H1 (cell line): Measurements from ENCODE around the gene PUDP. TPM values are rescaled to one million over a fixed set of nuclear protein-coding genes. Genes with fewer than 3 reads are reported as not detected.

ENCODE experiments used
- CTCF ChIA-PET: fragments of 300-600 bp; sonication (Branson Sonifier 250); formaldehyde crosslinking; loops from one replicate; lab custom pipeline; 2021; ENCODE audit not compliant: partially characterized antibody; lab: Charles Lee
- POLR2A ChIA-PET: fragments of 300-600 bp; sonication (Branson Sonifier 250); formaldehyde crosslinking; loops from one replicate; lab custom pipeline; 2021; ENCODE audit warnings: inconsistent platforms; ENCODE audit not compliant: partially characterized antibody; lab: Charles Lee
- DNase-seq, 2 experiments: peaks; one replicate each; pipeline versions ENCODE4 v3.0.0 to v3.0.0-alpha.2; 2010 to 2022; ENCODE audit warnings: low spot score in 2 of 2, low read depth in 1 of 2, mixed read lengths in 1 of 2
- FAIRE-seq: peaks from 2 replicates; lab custom pipeline; 2011; peaks lifted over from hg19 to GRCh38; lab: Jason Lieb, UNC
- H2AFZ ChIP-seq: 2 replicates; pipeline ENCODE4 v1.8.1; 2012; ENCODE audit warnings: low read length, inconsistent platforms
- H2AK5ac ChIP-seq: 2 replicates; pipeline ENCODE4 v1.6.1; 2013; ENCODE audit warnings: low read depth, low read length
- H2BK120ac ChIP-seq: replicated peaks from 2 replicates; pipeline ENCODE3; 2013; ENCODE audit warnings: low read depth, low read length, inconsistent platforms
- H2BK12ac ChIP-seq: 2 replicates; pipeline ENCODE4 v1.6.1; 2013; ENCODE audit warnings: low read depth, low read length
- H2BK15ac ChIP-seq: 2 replicates; pipeline ENCODE4 v1.6.1; 2013; ENCODE audit warnings: low read length
- H2BK20ac ChIP-seq: 2 replicates; pipeline ENCODE4 v1.6.1; 2013; ENCODE audit warnings: low read length
- H2BK5ac ChIP-seq: 2 replicates; pipeline ENCODE4 v1.6.1; 2013; ENCODE audit warnings: low read depth, low read length
- H3K14ac ChIP-seq: 2 replicates; pipeline ENCODE4 v1.6.1; 2013; ENCODE audit warnings: inconsistent platforms; ENCODE audit not compliant: insufficient read length
- H3K18ac ChIP-seq: 2 replicates; pipeline ENCODE4 v1.6.1; 2013; ENCODE audit warnings: low read length; ENCODE audit errors: extremely low read depth
- H3K23ac ChIP-seq: 2 replicates; pipeline ENCODE4 v1.6.1; 2013; ENCODE audit warnings: inconsistent platforms; ENCODE audit not compliant: insufficient read length
- H3K23me2 ChIP-seq: 2 replicates; pipeline ENCODE4 v1.6.1; 2013; ENCODE audit warnings: low read depth, low read length
- H3K27ac ChIP-seq: 2 replicates; pipeline ENCODE4 v1.6.1; 2011; ENCODE audit warnings: low read depth, low read length, inconsistent platforms
- H3K27me3 ChIP-seq, 4 experiments: replicated peaks in 1 of 4; 1 replicate in 1 of 4; 2 replicates in 3 of 4; pipeline versions ENCODE4 v1.6.1 to v1.8.1; 2011 to 2013; ENCODE audit warnings: low read length in 3 of 4, mild to moderate bottlenecking in 3 of 4, inconsistent platforms in 2 of 4, mixed read lengths in 2 of 4, moderate library complexity in 1 of 4; ENCODE audit not compliant: control insufficient read depth in 3 of 4, insufficient read depth in 3 of 4; ENCODE audit errors: extremely low read depth in 1 of 4
- H3K36me3 ChIP-seq, 4 experiments: 2 replicates each; pipeline versions ENCODE4 v1.6.1 to v1.8.1; 2011 to 2013; ENCODE audit warnings: mild to moderate bottlenecking in 4 of 4, low read length in 3 of 4, moderate library complexity in 2 of 4, control low read depth in 1 of 4, inconsistent platforms in 1 of 4; ENCODE audit not compliant: insufficient read depth in 4 of 4, control insufficient read depth in 2 of 4
- H3K4ac ChIP-seq: replicated peaks from 2 replicates; pipeline ENCODE3; 2013; ENCODE audit warnings: low read length, low read depth, mixed read lengths, inconsistent platforms; ENCODE audit not compliant: insufficient read length
- H3K4me1 ChIP-seq, 4 experiments: replicated peaks in 1 of 4; 1 replicate in 1 of 4; 2 replicates in 3 of 4; pipeline versions ENCODE4 v1.6.1 to v1.8.1; 2011 to 2013; ENCODE audit warnings: low read length in 3 of 4, inconsistent platforms in 2 of 4, mixed read lengths in 1 of 4; ENCODE audit not compliant: insufficient read depth in 4 of 4, control insufficient read depth in 3 of 4
- H3K4me2 ChIP-seq, 2 experiments: 2 replicates each; pipeline versions ENCODE4 v1.6.1 to v1.8.1; 2011 to 2013; ENCODE audit warnings: low read depth in 2 of 2, low read length in 2 of 2, control low read depth in 1 of 2, inconsistent platforms in 1 of 2, mild to moderate bottlenecking in 1 of 2; ENCODE audit not compliant: insufficient read depth in 1 of 2
- H3K4me3 ChIP-seq, 4 experiments: fragments of 200-600, 300-600 bp in 1 of 4; sonication (generic), shearing (Covaris generic), sonication (Bioruptor Twin) in 1 of 4; 2 replicates each; pipeline versions ENCODE4 v1.5.1 to v1.8.1; 2011 to 2016; ENCODE audit warnings: low read length in 4 of 4, low read depth in 3 of 4, control low read depth in 2 of 4, inconsistent platforms in 2 of 4, mild to moderate bottlenecking in 2 of 4, mixed read lengths in 1 of 4, moderate library complexity in 1 of 4; ENCODE audit not compliant: insufficient read depth in 2 of 4; ENCODE audit errors: extremely low read depth in 1 of 4
- H3K56ac ChIP-seq: replicated peaks from 2 replicates; pipeline ENCODE3; 2013; ENCODE audit warnings: low read depth, mild to moderate bottlenecking, mixed read lengths, low read length, inconsistent platforms; ENCODE audit not compliant: insufficient read length
- H3K79me1 ChIP-seq: 2 replicates; pipeline ENCODE4 v1.6.1; 2013; ENCODE audit warnings: low read depth, low read length, control low read depth
- H3K79me2 ChIP-seq, 2 experiments: 2 replicates each; pipeline versions ENCODE4 v1.6.1 to v1.8.1; 2012 to 2013; ENCODE audit warnings: low read length in 2 of 2, mild to moderate bottlenecking in 2 of 2, inconsistent platforms in 1 of 2; ENCODE audit not compliant: insufficient read depth in 2 of 2, control insufficient read depth in 1 of 2
- H3K9ac ChIP-seq, 4 experiments: replicated peaks in 1 of 4; 1 replicate in 1 of 4; 2 replicates in 3 of 4; pipeline versions ENCODE4 v1.6.1 to v1.8.1; 2011 to 2013; ENCODE audit warnings: low read depth in 3 of 4, low read length in 3 of 4, control low read depth in 2 of 4, mild to moderate bottlenecking in 2 of 4, moderate library complexity in 2 of 4, inconsistent platforms in 1 of 4; ENCODE audit errors: extremely low read depth in 1 of 4
- H3K9me3 ChIP-seq, 2 experiments: 2 replicates each; pipeline versions ENCODE4 v1.6.1 to v1.8.1; 2012 to 2013; ENCODE audit warnings: mild to moderate bottlenecking in 2 of 2, moderate library complexity in 2 of 2, control low read depth in 1 of 2, inconsistent platforms in 1 of 2, low read depth in 1 of 2, low read length in 1 of 2, mixed read lengths in 1 of 2; ENCODE audit not compliant: insufficient read depth in 2 of 2
- H4K20me1 ChIP-seq, 2 experiments: replicated peaks in 1 of 2; 2 replicates each; pipeline versions ENCODE3 to v1.8.1; 2011 to 2013; ENCODE audit warnings: inconsistent platforms in 2 of 2, low read length in 2 of 2, mild to moderate bottlenecking in 1 of 2; ENCODE audit not compliant: insufficient read depth in 2 of 2, control insufficient read depth in 1 of 2
- H4K5ac ChIP-seq: 2 replicates; pipeline ENCODE4 v1.6.1; 2013; ENCODE audit warnings: low read length, low read depth, mixed read lengths, inconsistent platforms; ENCODE audit not compliant: insufficient read length
- H4K8ac ChIP-seq: 2 replicates; pipeline ENCODE4 v1.8.0; 2013; ENCODE audit warnings: mild to moderate bottlenecking, moderate library complexity, low read length, inconsistent platforms; ENCODE audit not compliant: insufficient read depth; ENCODE audit errors: extremely low read depth
- H4K91ac ChIP-seq: replicated peaks from 2 replicates; pipeline ENCODE3; 2013; ENCODE audit warnings: low read length, mixed read lengths, inconsistent platforms; ENCODE audit not compliant: insufficient read length
- ATF2 ChIP-seq: IDR thresholded peaks from 2 replicates; pipeline ENCODE4 v1.6.1; 2012; ENCODE audit warnings: low read length, inconsistent platforms
- BACH1 ChIP-seq: IDR thresholded peaks from 2 replicates; pipeline ENCODE4 v1.6.1; 2012; ENCODE audit warnings: low read length, improper control_type of control experiment
- CTBP2 ChIP-seq: IDR thresholded peaks from 2 replicates; pipeline ENCODE4 v1.7.0; 2011; ENCODE audit warnings: borderline replicate concordance, mild to moderate bottlenecking, moderate library complexity, mixed read lengths, low read length; ENCODE audit not compliant: insufficient read depth, insufficient read length
- FOSL1 ChIP-seq: IDR thresholded peaks from 2 replicates; pipeline ENCODE4 v1.6.1; 2011; ENCODE audit warnings: mild to moderate bottlenecking, low read depth, low read length, moderate library complexity; ENCODE audit not compliant: insufficient read depth
- HDAC2 ChIP-seq, 2 experiments: fragments of 300-600 bp in 1 of 2; sonication (generic) in 1 of 2; IDR thresholded peaks; 2 replicates each; pipeline ENCODE4 v1.6.1; 2011 to 2012; ENCODE audit warnings: low read depth in 2 of 2, low read length in 2 of 2, mild to moderate bottlenecking in 2 of 2, moderate library complexity in 2 of 2, borderline replicate concordance in 1 of 2, inconsistent platforms in 1 of 2
- MAX ChIP-seq: IDR thresholded peaks from 2 replicates; pipeline ENCODE4 v1.6.1; 2012; ENCODE audit warnings: inconsistent platforms
- NANOG ChIP-seq: IDR thresholded peaks from 2 replicates; pipeline ENCODE4 v1.6.1; 2011; ENCODE audit warnings: low read length, low read depth, mild to moderate bottlenecking, inconsistent platforms; ENCODE audit not compliant: insufficient read depth, poor library complexity, severe bottlenecking
- PHF8 ChIP-seq: fragments of 200-600 bp; sonication (generic); conservative IDR thresholded peaks from 2 replicates; pipeline ENCODE4 v1.7.1; 2012; ENCODE audit warnings: low read depth, mild to moderate bottlenecking, inconsistent platforms, low read length, moderate library complexity
- POLR2AphosphoS5 ChIP-seq: IDR thresholded peaks from 2 replicates; pipeline ENCODE4 v1.6.1; 2011; ENCODE audit warnings: low read depth, low read length
- RFX5 ChIP-seq: IDR thresholded peaks from 2 replicates; pipeline ENCODE4 v1.6.1; 2011; ENCODE audit warnings: low read depth, low read length, improper control_type of control experiment, borderline replicate concordance
- RNF2 ChIP-seq: fragments of 200-900, 300-1000 bp; sonication (generic); IDR thresholded peaks from 2 replicates; pipeline ENCODE4 v1.7.1; 2016; ENCODE audit warnings: borderline replicate concordance, low read depth, mild to moderate bottlenecking, antibody characterized with exemption, low read length; ENCODE audit not compliant: poor library complexity, severe bottlenecking; ENCODE audit errors: missing control alignments
- WGBS, 2 experiments: shearing (Covaris generic) in 1 of 2; methylation state at CpG; one replicate each; pipeline versions ENCODE4 v1.1.6 to v1.1.7; 2013 to 2015; ENCODE audit warnings: low lambda C conversion rate in 2 of 2, mixed read lengths in 2 of 2, inconsistent platforms in 1 of 2, low coverage in 1 of 2, missing lambda C conversion rate in 1 of 2; ENCODE audit not compliant: insufficient replicate concordance in 2 of 2, insufficient coverage in 1 of 2, insufficient read length in 1 of 2; ENCODE audit errors: extremely low coverage in 1 of 2, missing lambda C conversion rate in 1 of 2; 5-methylcytosine and 5-hydroxymethylcytosine counted together
- polyA plus RNA-seq, 7 experiments: library from polyadenylated mRNA; depleted of rRNA in 3 of 7; stranded (reverse) in 5 of 7; unstranded in 2 of 7; fragments of >200 nt in 5 of 7; fragments of 200-250 nt in 2 of 7; gene quantifications; 1 replicate in 5 of 7; 2 replicates in 1 of 7; 4 replicates in 1 of 7; pipeline versions ENCODE4 v1.2.1 to v1.2.3, GENCODE V29; 2011 to 2013; ENCODE audit warnings: missing spikeins in 2 of 7, mixed read lengths in 2 of 7
- total RNA-seq: library from RNA; stranded (reverse); fragmentation: NEBNext Ultra II Directional; extraction: Animal tissue kit (Norgen Biotek cat#: 25700); gene quantifications from 2 replicates; pipeline ENCODE4 v1.2.1, GENCODE V29; 2021

Gene PUDP
- total and polyA plus RNA-seq, 2 of the 8 experiments (the other 6 are each of a cell fraction or from before 2014, with no cell fraction given), result 27.2 to 30.2 TPM

- no peak overlapping the region for H4K91ac ChIP-seq
- TF ChIP-seq FOSL1, result no peak
- no peak for TF ChIP-seq CTBP2
- no peak for TF ChIP-seq RNF2
- no peak for TF ChIP-seq POLR2AphosphoS5
- no peak for TF ChIP-seq BACH1
- no peak for TF ChIP-seq ATF2
- TF ChIP-seq HDAC2 (IDR thresholded peaks at IDR 0.05; ENCODE audit: borderline replicate concordance in 1 of 2, low read depth in 2 of 2, low read length in 2 of 2), result no peak
- no peak for TF ChIP-seq NANOG
- TF ChIP-seq RFX5, result no peak
- TF ChIP-seq PHF8, result no peak
- TF ChIP-seq MAX, result no peak
Measured at GRCh38 chrX:7027071-7027470, 120.9 kb downstream of the PUDP start.

More at GRCh38 chrX:7027071-7027470, 120.9 kb downstream of the PUDP start:
- no peak overlapping the region for H2AFZ ChIP-seq
- H3K18ac ChIP-seq, result no peak overlapping the region
- no peak overlapping the region for H4K5ac ChIP-seq
- H3K23me2 ChIP-seq, result no peaks in the 10 kb centered on the region
- H3K4me3 ChIP-seq, result no peak overlapping the region
- no peak for FAIRE-seq
- no peak overlapping the region for H3K4ac ChIP-seq
- H3K4me2 ChIP-seq, result no peak overlapping the region
- H2BK20ac ChIP-seq, result no peak overlapping the region
- H3K79me2 ChIP-seq, result no peaks in the 10 kb centered on the region
- DNase-seq, result no peak
- no peak overlapping the region for H2BK120ac ChIP-seq
- H2AK5ac ChIP-seq, result no peak overlapping the region
- no peaks in the 10 kb centered on the region for H3K4me1 ChIP-seq
- H4K20me1 ChIP-seq, result no peaks in the 10 kb centered on the region
- H3K23ac ChIP-seq, result no peak overlapping the region
- H2BK15ac ChIP-seq, result no peak overlapping the region
- H2BK5ac ChIP-seq, result no peak overlapping the region
- no peaks in the 10 kb centered on the region for H3K27me3 ChIP-seq
- no peak overlapping the region for H2BK12ac ChIP-seq
- H3K36me3 ChIP-seq, result no peaks in the 10 kb centered on the region
- no peaks in the 10 kb centered on the region for H3K9me3 ChIP-seq
- no peak overlapping the region for H3K14ac ChIP-seq
- CTCF ChIA-PET, result interaction anchor here (0.7 kb wide), 1 partner anchor 37 kb away, joined by 3 read pairs; no protein-coding TSS in a partner anchor
- no peak overlapping the region for H4K8ac ChIP-seq
- POLR2A ChIA-PET, result no interaction called here
- no peak overlapping the region for H3K27ac ChIP-seq
- H3K56ac ChIP-seq, result no peak overlapping the region
- no peak overlapping the region for H3K9ac ChIP-seq
- WGBS, 2 experiments, result 94% methylated on average over 8 of the region's 8 CpGs; no CpG with 5 or more reads in 1 of the 2 experiments
- no peaks in the 10 kb centered on the region for H3K79me1 ChIP-seq
